Measurements from ENCODE around the gene COL18A1.

COL18A1 gene

GRCh38 chr21:45478816-45479669, 74.1 kb downstream of the COL18A1 start:
- TF ChIP-seq PATZ1 (CRISPR knock-in tag; IDR thresholded peaks at IDR 0.05; ENCODE audit: borderline replicate concordance): no peak
- no peak for TF ChIP-seq CSRNP3 (CRISPR knock-in tag; IDR thresholded peaks at IDR 0.05)
- TF ChIP-seq SNAI2 (CRISPR knock-in tag; IDR thresholded peaks at IDR 0.05): no peak
- TF ChIP-seq ZNF8 (CRISPR knock-in tag; IDR thresholded peaks at IDR 0.05): no peak
- TF ChIP-seq OSR1 (CRISPR knock-in tag; IDR thresholded peaks at IDR 0.05): no peak
- ATAC-seq: no peak

DNA sequence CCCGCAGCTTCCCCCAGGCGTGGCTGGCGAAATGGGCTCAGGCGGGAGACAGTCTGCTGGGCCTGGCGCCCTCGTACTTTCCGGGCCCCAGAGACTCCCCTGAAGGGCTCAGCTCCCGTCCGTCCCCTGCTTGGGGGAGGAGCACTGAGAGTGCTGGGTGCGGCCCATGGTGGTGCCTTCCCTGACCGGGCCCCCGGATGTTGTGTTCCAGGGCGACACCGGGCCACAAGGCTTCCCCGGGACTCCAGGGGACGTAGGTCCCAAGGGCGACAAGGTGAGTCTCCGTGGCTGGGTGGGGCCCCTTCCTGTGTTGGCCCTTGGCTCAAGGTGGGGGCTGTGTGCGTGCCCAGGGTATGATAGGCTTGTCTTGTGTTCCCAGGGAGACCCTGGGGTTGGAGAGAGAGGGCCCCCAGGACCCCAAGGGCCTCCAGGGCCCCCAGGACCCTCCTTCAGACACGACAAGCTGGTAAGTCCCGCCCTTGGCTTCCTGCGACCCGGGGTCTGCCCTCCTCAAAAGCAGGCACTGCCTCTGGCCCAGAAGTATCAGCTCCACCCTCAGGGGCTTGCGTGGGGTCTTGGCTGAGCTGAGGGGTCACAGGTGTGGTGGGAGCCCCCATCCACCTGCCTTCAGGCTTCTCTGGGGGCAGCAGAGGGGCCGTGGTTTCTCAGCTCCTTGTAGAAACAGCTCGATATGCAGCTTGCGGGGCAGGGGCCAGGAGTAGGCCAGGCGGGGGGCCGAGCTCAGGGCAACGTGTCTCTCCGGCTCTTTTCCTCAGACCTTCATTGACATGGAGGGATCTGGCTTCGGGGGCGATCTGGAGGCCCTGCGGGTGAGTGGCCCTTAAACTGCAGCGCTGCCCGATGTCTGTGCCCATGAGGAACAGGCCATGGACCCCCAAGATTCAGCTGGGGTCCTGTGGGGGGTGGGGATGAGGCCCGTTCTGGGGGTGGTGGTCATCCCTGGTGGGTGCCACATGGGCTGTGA, 75.0 kb downstream of the COL18A1 start:
- ATAC-seq: no peak
- no peak for TF ChIP-seq OSR1 (CRISPR knock-in tag; IDR thresholded peaks at IDR 0.05)
- no peak for TF ChIP-seq ZC3H10 (CRISPR knock-in tag; IDR thresholded peaks at IDR 0.05)
- TF ChIP-seq ZNF8 (CRISPR knock-in tag; IDR thresholded peaks at IDR 0.05): no peak
- TF ChIP-seq ZNF565 (CRISPR knock-in tag; conservative IDR thresholded peaks at IDR 0.05; ENCODE audit: low read depth): no peak
- no peak for TF ChIP-seq TOX (CRISPR knock-in tag; IDR thresholded peaks at IDR 0.05; ENCODE audit: borderline replicate concordance)
- TF ChIP-seq BACH2 (CRISPR knock-in tag; IDR thresholded peaks at IDR 0.05; ENCODE audit: borderline replicate concordance): no peak
- TF ChIP-seq TCF4 (CRISPR knock-in tag; IDR thresholded peaks at IDR 0.05; ENCODE audit: borderline replicate concordance): no peak
- no peak for TF ChIP-seq CREB5 (CRISPR knock-in tag; IDR thresholded peaks at IDR 0.05; ENCODE audit: low read depth)
- no peak for TF ChIP-seq SNAI2 (CRISPR knock-in tag; IDR thresholded peaks at IDR 0.05)
- TF ChIP-seq PPARA (CRISPR knock-in tag; IDR thresholded peaks at IDR 0.05; ENCODE audit: borderline replicate concordance): no peak
- TF ChIP-seq RARB (CRISPR knock-in tag; IDR thresholded peaks at IDR 0.05): no peak
- no peak for TF ChIP-seq ZNF70 (CRISPR knock-in tag; IDR thresholded peaks at IDR 0.05)
- TF ChIP-seq ZFP30 (CRISPR knock-in tag; IDR thresholded peaks at IDR 0.05): no peak
- TF ChIP-seq CSRNP3 (CRISPR knock-in tag; IDR thresholded peaks at IDR 0.05): no peak
- no peak for TF ChIP-seq ZFP3 (CRISPR knock-in tag; IDR thresholded peaks at IDR 0.05)
- no peak for TF ChIP-seq ESRRG (CRISPR knock-in tag; IDR thresholded peaks at IDR 0.05)

GRCh38 chr21:45480701-45481500, 75.9 kb downstream of the COL18A1 start:
- TF ChIP-seq ESRRG (CRISPR knock-in tag; IDR thresholded peaks at IDR 0.05) (no peak), PPARA (CRISPR knock-in tag; IDR thresholded peaks at IDR 0.05; ENCODE audit: borderline replicate concordance) (no peak), ISL1 (CRISPR knock-in tag; IDR thresholded peaks at IDR 0.05) (no peak), PATZ1 (CRISPR knock-in tag; IDR thresholded peaks at IDR 0.05; ENCODE audit: borderline replicate concordance) (no peak), POU6F1 (CRISPR knock-in tag; IDR thresholded peaks at IDR 0.05; ENCODE audit: borderline replicate concordance, low read depth) (no peak), ZFP30 (CRISPR knock-in tag; IDR thresholded peaks at IDR 0.05) (no peak), TOX (CRISPR knock-in tag; IDR thresholded peaks at IDR 0.05; ENCODE audit: borderline replicate concordance) (no peak), SNAI2 (CRISPR knock-in tag; IDR thresholded peaks at IDR 0.05) (no peak), ARNTL (CRISPR knock-in tag; IDR thresholded peaks at IDR 0.05; ENCODE audit: borderline replicate concordance, low read depth) (no peak), RARB (CRISPR knock-in tag; IDR thresholded peaks at IDR 0.05) (no peak)
- no peak for ATAC-seq
